Left ventricle myocardium inferior (tissue), 1 donor: ENCODE data around the gene CDKN2A. TPM values are rescaled to one million over a fixed set of nuclear protein-coding genes. Genes with fewer than 3 reads are reported as not detected.

Experiments
- DNase-seq: peaks from one replicate; pipeline ENCODE4 v3.0.0-alpha.2; 2020
- H3K27ac ChIP-seq: fragments of 200-600 bp; replicated peaks from 2 replicates; pipeline ENCODE4 v1.8.0; 2021
- H3K27me3 ChIP-seq: fragments of 200-600 bp; 2 replicates; pipeline ENCODE4 v1.8.0; 2021; ENCODE audit warnings: low read depth
- H3K36me3 ChIP-seq: fragments of 200-600 bp; 2 replicates; pipeline ENCODE4 v1.8.0; 2021
- H3K4me1 ChIP-seq: fragments of 200-600 bp; 2 replicates; pipeline ENCODE4 v1.8.0; 2021
- H3K4me3 ChIP-seq: fragments of 200-600 bp; 2 replicates; pipeline ENCODE4 v1.8.0; 2021; ENCODE audit warnings: mild to moderate bottlenecking, moderate library complexity
- H3K9me3 ChIP-seq: fragments of 200-600 bp; replicated peaks from 2 replicates; pipeline ENCODE4 v1.8.0; 2021
- CTCF ChIP-seq: fragments of 200-600 bp; IDR thresholded peaks from 2 replicates; pipeline ENCODE4 v1.8.0; 2021; ENCODE audit warnings: antibody characterized with exemption, mild to moderate bottlenecking, borderline replicate concordance
- intact Hi-C: fragments of 100-400 bp; cut with micrococcal nuclease; formaldehyde crosslinking; loops from one replicate; pipeline ENCODE4 v1.11.0; 2022
- total RNA-seq: library from RNA; stranded (reverse); fragmentation: NEBNext Ultra II Directional; extraction: Animal tissue kit (Norgen Biotek cat#: 25700); gene quantifications from one replicate; pipeline ENCODE4 v1.2.1, GENCODE V29; 2021
- donor health status: DM: no; HTN: yes; CAD: no; lungs with severe emphysema.

CDKN2A gene
- total RNA-seq, 1 donor from 2014 or later = 0.30 TPM

GRCh38 chr9:21969011-21969940, 24.9 kb downstream of the CDKN2A start:
- TF ChIP-seq CTCF = no peak
- Histone ChIP-seq H3K27me3 (peaks cover 100% of the 10 kb centered on the region), H3K4me3 (no peak overlapping the region), H3K27ac (no peak overlapping the region), H3K4me1 (peaks cover 36% of the 10 kb centered on the region), H3K36me3 (no peaks in the 10 kb centered on the region), H3K9me3 (no peaks in the 10 kb centered on the region)
- intact Hi-C loops = no loop called here
- no peak for DNase-seq

- Histone ChIP-seq H3K27ac (no peak overlapping the region), H3K27me3 (peaks cover 100% of the 10 kb centered on the region), H3K4me1 (peaks cover 33% of the 10 kb centered on the region), H3K9me3 (peaks cover 2% of the 10 kb centered on the region), H3K36me3 (no peaks in the 10 kb centered on the region), H3K4me3 (no peak overlapping the region)
- no peak for DNase-seq
- no peak for TF ChIP-seq CTCF
- intact Hi-C loops = no loop called here
Observed at GRCh38 chr9:21968331-21969010, 25.7 kb downstream of the CDKN2A start.

- DNase-seq = no peak
- no peaks in the 10 kb centered on the region for H3K36me3 ChIP-seq
- intact Hi-C loops = no loop called here
- no peak for TF ChIP-seq CTCF
- H3K4me1 ChIP-seq = peaks cover 33% of the 10 kb centered on the region
- no peak overlapping the region for H3K4me3 ChIP-seq
- H3K9me3 ChIP-seq = peaks cover 10% of the 10 kb centered on the region
- H3K27ac ChIP-seq = no peak overlapping the region
- peaks cover 100% of the 10 kb centered on the region for H3K27me3 ChIP-seq
Observed at GRCh38 chr9:21967702-21968101, 26.5 kb downstream of the CDKN2A start.

GRCh38 chr9:21967169-21967568, 27.0 kb downstream of the CDKN2A start:
- peaks cover 100% of the 10 kb centered on the region for H3K27me3 ChIP-seq
- DNase-seq = no peak
- H3K4me1 ChIP-seq = peaks cover 33% of the 10 kb centered on the region
- H3K9me3 ChIP-seq = peaks cover 13% of the 10 kb centered on the region
- H3K27ac ChIP-seq = no peak overlapping the region
- intact Hi-C loops = no loop called here
- H3K4me3 ChIP-seq = no peak overlapping the region
- no peak for TF ChIP-seq CTCF
- no peaks in the 10 kb centered on the region for H3K36me3 ChIP-seq

- no peaks in the 10 kb centered on the region for H3K36me3 ChIP-seq
- peaks cover 100% of the 10 kb centered on the region for H3K27me3 ChIP-seq
- peaks cover 13% of the 10 kb centered on the region for H3K9me3 ChIP-seq
- peaks cover 33% of the 10 kb centered on the region for H3K4me1 ChIP-seq
- no peak overlapping the region for H3K4me3 ChIP-seq
- TF ChIP-seq CTCF = no peak
- no peak for DNase-seq
- no peak overlapping the region for H3K27ac ChIP-seq
- intact Hi-C loops = no loop called here
Observed at GRCh38 chr9:21966140-21966851, 27.9 kb downstream of the CDKN2A start.
